ENCODE results near the gene CEP55. TPM values are rescaled to one million over a fixed set of nuclear protein-coding genes. Genes with fewer than 3 reads are reported as not detected.

Gene CEP55
- total RNA-seq, 2 donors from 2014 or later, result 11.3 to 30.0 TPM

GRCh38 chr10:93498166-93498565 is 1.8 kb downstream of the CEP55 start:
- no peaks in the 10 kb centered on the region for H3K4me1 ChIP-seq
- no peaks in the 10 kb centered on the region for H3K9me3 ChIP-seq
- TF ChIP-seq CTCF (IDR thresholded peaks at IDR 0.05), result no peak
- H3K27me3 ChIP-seq, result no peaks in the 10 kb centered on the region
- no peaks in the 10 kb centered on the region for H3K36me3 ChIP-seq
- H3K9ac ChIP-seq (ENCODE audit: low read depth in 2 of 2, low read length in 2 of 2), result no peak overlapping the region
- intact Hi-C loops (cut with DNase I), result no loop called here
- DNase-seq, result no peak
- H3K27ac ChIP-seq, result no peak overlapping the region
- H3K4me3 ChIP-seq, result no peak overlapping the region

DNA sequence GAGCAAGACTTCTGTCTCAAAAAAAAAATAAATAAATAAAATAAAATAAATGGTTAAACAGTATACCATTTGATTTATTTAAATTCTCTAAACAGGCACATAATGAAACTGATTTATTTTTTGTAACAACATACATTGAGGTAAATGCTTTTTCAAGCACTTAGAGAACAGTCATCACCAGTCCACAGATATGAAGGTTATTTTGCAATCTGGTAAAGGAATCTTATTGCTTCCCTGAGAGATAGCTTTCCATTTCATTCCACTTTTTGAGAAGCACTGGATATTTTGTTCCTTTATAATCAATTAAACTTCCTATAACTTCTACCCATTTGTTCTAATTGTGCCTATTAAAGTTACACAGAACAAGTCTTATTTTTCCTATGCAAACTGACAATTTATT is 5.2 kb downstream of the CEP55 start:
- no peak overlapping the region for H3K9ac ChIP-seq (ENCODE audit: low read depth in 2 of 2, low read length in 2 of 2)
- intact Hi-C loops (cut with DNase I), result no loop called here
- H3K27me3 ChIP-seq, result no peaks in the 10 kb centered on the region
- no peaks in the 10 kb centered on the region for H3K4me1 ChIP-seq
- no peaks in the 10 kb centered on the region for H3K9me3 ChIP-seq
- DNase-seq, result no peak
- H3K27ac ChIP-seq, result no peak overlapping the region
- no peak for TF ChIP-seq CTCF (IDR thresholded peaks at IDR 0.05)
- H3K36me3 ChIP-seq, result no peaks in the 10 kb centered on the region
- H3K4me3 ChIP-seq, result no peak overlapping the region

DNA sequence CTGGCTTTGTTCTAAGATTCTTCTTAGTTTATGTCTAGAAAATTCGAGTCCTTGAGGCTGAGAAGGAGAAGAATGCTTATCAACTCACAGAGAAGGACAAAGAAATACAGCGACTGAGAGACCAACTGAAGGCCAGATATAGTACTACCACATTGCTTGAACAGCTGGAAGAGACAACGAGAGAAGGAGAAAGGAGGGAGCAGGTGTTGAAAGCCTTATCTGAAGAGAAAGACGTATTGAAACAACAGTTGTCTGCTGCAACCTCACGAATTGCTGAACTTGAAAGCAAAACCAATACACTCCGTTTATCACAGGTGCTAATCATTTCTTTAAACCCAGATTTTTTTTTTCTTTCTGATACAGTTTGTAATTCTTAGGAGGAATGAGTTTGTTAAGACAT is 6.7 kb downstream of the CEP55 start:
- no peak for DNase-seq
- Histone ChIP-seq H3K27me3 (no peaks in the 10 kb centered on the region), H3K4me3 (no peak overlapping the region), H3K4me1 (no peaks in the 10 kb centered on the region), H3K9me3 (no peaks in the 10 kb centered on the region), H3K9ac (ENCODE audit: low read depth in 2 of 2, low read length in 2 of 2) (no peak overlapping the region), H3K36me3 (no peaks in the 10 kb centered on the region), H3K27ac (no peak overlapping the region)
- no peak for TF ChIP-seq CTCF (IDR thresholded peaks at IDR 0.05)
- intact Hi-C loops (cut with DNase I), result no loop called here

DNA sequence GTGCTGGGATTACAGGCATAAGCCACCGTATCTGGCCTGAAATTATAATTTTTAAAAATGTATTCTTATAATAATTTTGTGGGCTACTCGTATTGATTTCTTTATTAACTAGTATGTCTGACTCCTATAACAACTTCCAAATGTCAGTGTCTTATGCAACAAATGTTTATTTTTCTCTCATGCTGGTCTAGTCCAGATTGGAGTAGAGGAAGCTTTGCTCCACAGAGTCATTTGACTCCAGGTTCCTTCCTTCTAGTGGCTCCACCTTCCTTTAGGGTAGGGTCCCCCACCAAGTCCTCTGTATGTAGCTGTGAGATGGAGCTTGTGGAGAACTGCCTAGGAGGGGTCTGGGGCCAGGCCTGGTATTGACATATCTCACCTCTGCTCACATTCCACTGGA is 8.7 kb downstream of the CEP55 start:
- intact Hi-C loops (cut with DNase I), result no loop called here
- Histone ChIP-seq H3K27me3 (no peaks in the 10 kb centered on the region), H3K27ac (no peak overlapping the region), H3K4me3 (no peak overlapping the region), H3K36me3 (no peaks in the 10 kb centered on the region), H3K9me3 (no peaks in the 10 kb centered on the region), H3K9ac (ENCODE audit: low read depth in 2 of 2, low read length in 2 of 2) (no peak overlapping the region), H3K4me1 (no peaks in the 10 kb centered on the region)
- no peak for DNase-seq
- no peak for TF ChIP-seq CTCF (IDR thresholded peaks at IDR 0.05)

- no peak for TF ChIP-seq CTCF (IDR thresholded peaks at IDR 0.05)
- Histone ChIP-seq H3K4me1 (no peaks in the 10 kb centered on the region), H3K27ac (no peak overlapping the region), H3K9ac (ENCODE audit: low read depth in 2 of 2, low read length in 2 of 2) (no peak overlapping the region), H3K36me3 (no peaks in the 10 kb centered on the region), H3K27me3 (no peaks in the 10 kb centered on the region), H3K4me3 (no peak overlapping the region), H3K9me3 (no peaks in the 10 kb centered on the region)
- no peak for DNase-seq
- intact Hi-C loops (cut with DNase I), result no loop called here
Measured at GRCh38 chr10:93509816-93510215, 13.4 kb downstream of the CEP55 start.

DNA sequence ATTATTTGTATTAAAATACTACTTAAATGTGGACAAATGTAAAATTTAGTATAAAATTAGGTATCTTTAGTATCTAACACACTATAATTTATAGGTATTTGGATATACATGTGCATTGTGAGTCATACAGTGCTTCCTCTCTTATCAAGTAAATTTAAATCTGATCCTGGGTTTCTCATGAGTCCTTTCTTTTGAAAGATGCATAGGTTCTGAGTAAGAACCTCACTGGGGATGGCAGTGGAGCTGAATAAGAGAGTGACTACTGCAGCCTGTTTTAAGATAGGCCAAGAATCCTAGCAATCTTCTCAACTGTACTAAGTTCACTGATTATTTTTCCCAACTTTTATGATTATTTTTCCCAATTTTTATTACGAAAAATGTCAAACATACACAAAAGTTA is 16.2 kb downstream of the CEP55 start:
- Histone ChIP-seq H3K27me3 (no peaks in the 10 kb centered on the region), H3K36me3 (no peaks in the 10 kb centered on the region), H3K4me1 (no peaks in the 10 kb centered on the region), H3K4me3 (no peak overlapping the region), H3K27ac (no peak overlapping the region), H3K9ac (ENCODE audit: low read depth in 2 of 2, low read length in 2 of 2) (no peak overlapping the region), H3K9me3 (no peaks in the 10 kb centered on the region)
- intact Hi-C loops (cut with DNase I), result no loop called here
- TF ChIP-seq CTCF (IDR thresholded peaks at IDR 0.05), result no peak
- no peak for DNase-seq
